Left renal cortex interstitium (tissue), 4 donors: ENCODE results near the gene HJURP. TPM values are rescaled to one million over a fixed set of nuclear protein-coding genes. Genes with fewer than 3 reads are reported as not detected.

ENCODE experiments used
- DNase-seq, 4 donors: peaks; one replicate each; pipeline ENCODE4 v3.0.0-alpha.2; 2013; ENCODE audit warnings: low read depth in 4 of 4, low spot score in 2 of 4, missing footprints in 1 of 4
- polyA plus RNA-seq, 4 donors: library from polyadenylated mRNA; unstranded; fragments of 120-200 nt; gene quantifications; one replicate each; pipeline ENCODE4 v1.2.1, GENCODE V29; 2013; ENCODE audit not compliant: insufficient read length in 4 of 4

HJURP gene
- polyA plus RNA-seq, 4 donors: 17.3 to 26.6 (median 22.4) TPM

GRCh38 chr2:233850745-233851144 is 3.6 kb downstream of the HJURP start:
- DNase-seq: no peak

- no peak for DNase-seq
These were observed 4.6 kb downstream of the HJURP start for GRCh38 chr2:233849607-233850271.

GRCh38 chr2:233848276-233848675 is 6.1 kb downstream of the HJURP start:
- DNase-seq: no peak

- no peak for DNase-seq
These were observed 7.0 kb downstream of the HJURP start for GRCh38 chr2:233847248-233847898.

- no peak for DNase-seq
These were observed 7.7 kb downstream of the HJURP start for GRCh38 chr2:233846387-233847247.

GRCh38 chr2:233845301-233846060 is 8.9 kb downstream of the HJURP start:
- DNase-seq: no peak

GRCh38 chr2:233844836-233845235 is 9.5 kb downstream of the HJURP start:
- DNase-seq: no peak

- DNase-seq: no peak
These were observed 10.1 kb downstream of the HJURP start for GRCh38 chr2:233844064-233844807.

GRCh38 chr2:233841183-233841582 is 13.2 kb downstream of the HJURP start:
- DNase-seq: no peak

- no peak for DNase-seq
These were observed 13.8 kb downstream of the HJURP start for GRCh38 chr2:233840520-233840919.

- DNase-seq: no peak
These were observed 14.9 kb downstream of the HJURP start for GRCh38 chr2:233839447-233839820.

- DNase-seq: no peak
These were observed 15.4 kb downstream of the HJURP start for GRCh38 chr2:233838726-233839446.

- DNase-seq: no peak
These were observed 16.1 kb downstream of the HJURP start for GRCh38 chr2:233838251-233838650.

- DNase-seq: no peak
These were observed 16.6 kb downstream of the HJURP start for GRCh38 chr2:233837694-233838229.

- no peak for DNase-seq
These were observed 18.0 kb downstream of the HJURP start for GRCh38 chr2:233836359-233836758.

- no peak for DNase-seq
These were observed 18.8 kb downstream of the HJURP start for GRCh38 chr2:233835230-233836186.

GRCh38 chr2:233833345-233833744 is 21.0 kb downstream of the HJURP start:
- DNase-seq: no peak

- peak in 1 of 4 donors; percentile 12 for DNase-seq
These were observed 21.4 kb downstream of the HJURP start for GRCh38 chr2:233832869-233833311.
